H1 (cell line): Measurements from ENCODE around the gene LHX2. TPM values are rescaled to one million over a fixed set of nuclear protein-coding genes. Genes with fewer than 3 reads are reported as not detected.
A peak's percentile ranks its signal among the peaks of the same experiment; 100 is the strongest.

Experiments used
- CTCF ChIA-PET: fragments of 300-600 bp; sonication (Branson Sonifier 250); formaldehyde crosslinking; loops from one replicate; lab custom pipeline; 2021; ENCODE audit not compliant: partially characterized antibody; lab: Charles Lee
- POLR2A ChIA-PET: fragments of 300-600 bp; sonication (Branson Sonifier 250); formaldehyde crosslinking; loops from one replicate; lab custom pipeline; 2021; ENCODE audit warnings: inconsistent platforms; ENCODE audit not compliant: partially characterized antibody; lab: Charles Lee
- DNase-seq, 2 experiments: peaks; one replicate each; pipeline versions ENCODE4 v3.0.0 to v3.0.0-alpha.2; 2010 to 2022; ENCODE audit warnings: low spot score in 2 of 2, low read depth in 1 of 2, mixed read lengths in 1 of 2
- FAIRE-seq: peaks from 2 replicates; lab custom pipeline; 2011; peaks lifted over from hg19 to GRCh38; lab: Jason Lieb, UNC
- H2AFZ ChIP-seq: 2 replicates; pipeline ENCODE4 v1.8.1; 2012; ENCODE audit warnings: low read length, inconsistent platforms
- H2AK5ac ChIP-seq: 2 replicates; pipeline ENCODE4 v1.6.1; 2013; ENCODE audit warnings: low read depth, low read length
- H2BK120ac ChIP-seq: replicated peaks from 2 replicates; pipeline ENCODE3; 2013; ENCODE audit warnings: low read depth, low read length, inconsistent platforms
- H2BK12ac ChIP-seq: 2 replicates; pipeline ENCODE4 v1.6.1; 2013; ENCODE audit warnings: low read depth, low read length
- H2BK15ac ChIP-seq: 2 replicates; pipeline ENCODE4 v1.6.1; 2013; ENCODE audit warnings: low read length
- H2BK20ac ChIP-seq: 2 replicates; pipeline ENCODE4 v1.6.1; 2013; ENCODE audit warnings: low read length
- H2BK5ac ChIP-seq: 2 replicates; pipeline ENCODE4 v1.6.1; 2013; ENCODE audit warnings: low read depth, low read length
- H3K14ac ChIP-seq: 2 replicates; pipeline ENCODE4 v1.6.1; 2013; ENCODE audit warnings: inconsistent platforms; ENCODE audit not compliant: insufficient read length
- H3K18ac ChIP-seq: 2 replicates; pipeline ENCODE4 v1.6.1; 2013; ENCODE audit warnings: low read length; ENCODE audit errors: extremely low read depth
- H3K23ac ChIP-seq: 2 replicates; pipeline ENCODE4 v1.6.1; 2013; ENCODE audit warnings: inconsistent platforms; ENCODE audit not compliant: insufficient read length
- H3K23me2 ChIP-seq: 2 replicates; pipeline ENCODE4 v1.6.1; 2013; ENCODE audit warnings: low read depth, low read length
- H3K27ac ChIP-seq: 2 replicates; pipeline ENCODE4 v1.6.1; 2011; ENCODE audit warnings: low read depth, low read length, inconsistent platforms
- H3K27me3 ChIP-seq, 4 experiments: replicated peaks in 1 of 4; 1 replicate in 1 of 4; 2 replicates in 3 of 4; pipeline versions ENCODE4 v1.6.1 to v1.8.1; 2011 to 2013; ENCODE audit warnings: low read length in 3 of 4, mild to moderate bottlenecking in 3 of 4, inconsistent platforms in 2 of 4, mixed read lengths in 2 of 4, moderate library complexity in 1 of 4; ENCODE audit not compliant: control insufficient read depth in 3 of 4, insufficient read depth in 3 of 4; ENCODE audit errors: extremely low read depth in 1 of 4
- H3K36me3 ChIP-seq, 4 experiments: 2 replicates each; pipeline versions ENCODE4 v1.6.1 to v1.8.1; 2011 to 2013; ENCODE audit warnings: mild to moderate bottlenecking in 4 of 4, low read length in 3 of 4, moderate library complexity in 2 of 4, control low read depth in 1 of 4, inconsistent platforms in 1 of 4; ENCODE audit not compliant: insufficient read depth in 4 of 4, control insufficient read depth in 2 of 4
- H3K4ac ChIP-seq: replicated peaks from 2 replicates; pipeline ENCODE3; 2013; ENCODE audit warnings: low read length, low read depth, mixed read lengths, inconsistent platforms; ENCODE audit not compliant: insufficient read length
- H3K4me1 ChIP-seq, 4 experiments: replicated peaks in 1 of 4; 1 replicate in 1 of 4; 2 replicates in 3 of 4; pipeline versions ENCODE4 v1.6.1 to v1.8.1; 2011 to 2013; ENCODE audit warnings: low read length in 3 of 4, inconsistent platforms in 2 of 4, mixed read lengths in 1 of 4; ENCODE audit not compliant: insufficient read depth in 4 of 4, control insufficient read depth in 3 of 4
- H3K4me2 ChIP-seq, 2 experiments: 2 replicates each; pipeline versions ENCODE4 v1.6.1 to v1.8.1; 2011 to 2013; ENCODE audit warnings: low read depth in 2 of 2, low read length in 2 of 2, control low read depth in 1 of 2, inconsistent platforms in 1 of 2, mild to moderate bottlenecking in 1 of 2; ENCODE audit not compliant: insufficient read depth in 1 of 2
- H3K4me3 ChIP-seq, 4 experiments: fragments of 200-600, 300-600 bp in 1 of 4; sonication (generic), shearing (Covaris generic), sonication (Bioruptor Twin) in 1 of 4; 2 replicates each; pipeline versions ENCODE4 v1.5.1 to v1.8.1; 2011 to 2016; ENCODE audit warnings: low read length in 4 of 4, low read depth in 3 of 4, control low read depth in 2 of 4, inconsistent platforms in 2 of 4, mild to moderate bottlenecking in 2 of 4, mixed read lengths in 1 of 4, moderate library complexity in 1 of 4; ENCODE audit not compliant: insufficient read depth in 2 of 4; ENCODE audit errors: extremely low read depth in 1 of 4
- H3K56ac ChIP-seq: replicated peaks from 2 replicates; pipeline ENCODE3; 2013; ENCODE audit warnings: low read depth, mild to moderate bottlenecking, mixed read lengths, low read length, inconsistent platforms; ENCODE audit not compliant: insufficient read length
- H3K79me1 ChIP-seq: 2 replicates; pipeline ENCODE4 v1.6.1; 2013; ENCODE audit warnings: low read depth, low read length, control low read depth
- H3K79me2 ChIP-seq, 2 experiments: 2 replicates each; pipeline versions ENCODE4 v1.6.1 to v1.8.1; 2012 to 2013; ENCODE audit warnings: low read length in 2 of 2, mild to moderate bottlenecking in 2 of 2, inconsistent platforms in 1 of 2; ENCODE audit not compliant: insufficient read depth in 2 of 2, control insufficient read depth in 1 of 2
- H3K9ac ChIP-seq, 4 experiments: replicated peaks in 1 of 4; 1 replicate in 1 of 4; 2 replicates in 3 of 4; pipeline versions ENCODE4 v1.6.1 to v1.8.1; 2011 to 2013; ENCODE audit warnings: low read depth in 3 of 4, low read length in 3 of 4, control low read depth in 2 of 4, mild to moderate bottlenecking in 2 of 4, moderate library complexity in 2 of 4, inconsistent platforms in 1 of 4; ENCODE audit errors: extremely low read depth in 1 of 4
- H3K9me3 ChIP-seq, 2 experiments: 2 replicates each; pipeline versions ENCODE4 v1.6.1 to v1.8.1; 2012 to 2013; ENCODE audit warnings: mild to moderate bottlenecking in 2 of 2, moderate library complexity in 2 of 2, control low read depth in 1 of 2, inconsistent platforms in 1 of 2, low read depth in 1 of 2, low read length in 1 of 2, mixed read lengths in 1 of 2; ENCODE audit not compliant: insufficient read depth in 2 of 2
- H4K20me1 ChIP-seq, 2 experiments: replicated peaks in 1 of 2; 2 replicates each; pipeline versions ENCODE3 to v1.8.1; 2011 to 2013; ENCODE audit warnings: inconsistent platforms in 2 of 2, low read length in 2 of 2, mild to moderate bottlenecking in 1 of 2; ENCODE audit not compliant: insufficient read depth in 2 of 2, control insufficient read depth in 1 of 2
- H4K5ac ChIP-seq: 2 replicates; pipeline ENCODE4 v1.6.1; 2013; ENCODE audit warnings: low read length, low read depth, mixed read lengths, inconsistent platforms; ENCODE audit not compliant: insufficient read length
- H4K8ac ChIP-seq: 2 replicates; pipeline ENCODE4 v1.8.0; 2013; ENCODE audit warnings: mild to moderate bottlenecking, moderate library complexity, low read length, inconsistent platforms; ENCODE audit not compliant: insufficient read depth; ENCODE audit errors: extremely low read depth
- H4K91ac ChIP-seq: replicated peaks from 2 replicates; pipeline ENCODE3; 2013; ENCODE audit warnings: low read length, mixed read lengths, inconsistent platforms; ENCODE audit not compliant: insufficient read length
- BRCA1 ChIP-seq: IDR thresholded peaks from 2 replicates; pipeline ENCODE4 v1.6.1; 2012; ENCODE audit warnings: low read depth, low read length, improper control_type of control experiment
- CHD2 ChIP-seq: IDR thresholded peaks from 2 replicates; pipeline ENCODE4 v1.6.1; 2012; ENCODE audit warnings: low read length, improper control_type of control experiment
- EP300 ChIP-seq, 2 experiments: IDR thresholded peaks; 1 replicate in 1 of 2; 2 replicates in 1 of 2; pipeline ENCODE4 v1.6.1; 2011 to 2012; ENCODE audit warnings: low read depth in 2 of 2, low read length in 2 of 2, mild to moderate bottlenecking in 2 of 2, borderline replicate concordance in 1 of 2, inconsistent platforms in 1 of 2, moderate library complexity in 1 of 2
- SIN3A ChIP-seq, 2 experiments: IDR thresholded peaks in 1 of 2; conservative IDR thresholded peaks in 1 of 2; 2 replicates each; pipeline ENCODE4 v1.6.1; 2011 to 2012; ENCODE audit warnings: low read length in 2 of 2, improper control_type of control experiment in 1 of 2, low read depth in 1 of 2, mild to moderate bottlenecking in 1 of 2
- WGBS, 2 experiments: shearing (Covaris generic) in 1 of 2; methylation state at CpG; one replicate each; pipeline versions ENCODE4 v1.1.6 to v1.1.7; 2013 to 2015; ENCODE audit warnings: low lambda C conversion rate in 2 of 2, mixed read lengths in 2 of 2, inconsistent platforms in 1 of 2, low coverage in 1 of 2, missing lambda C conversion rate in 1 of 2; ENCODE audit not compliant: insufficient replicate concordance in 2 of 2, insufficient coverage in 1 of 2, insufficient read length in 1 of 2; ENCODE audit errors: extremely low coverage in 1 of 2, missing lambda C conversion rate in 1 of 2; 5-methylcytosine and 5-hydroxymethylcytosine counted together
- polyA plus RNA-seq, 7 experiments: library from polyadenylated mRNA; depleted of rRNA in 3 of 7; stranded (reverse) in 5 of 7; unstranded in 2 of 7; fragments of >200 nt in 5 of 7; fragments of 200-250 nt in 2 of 7; gene quantifications; 1 replicate in 5 of 7; 2 replicates in 1 of 7; 4 replicates in 1 of 7; pipeline versions ENCODE4 v1.2.1 to v1.2.3, GENCODE V29; 2011 to 2013; ENCODE audit warnings: missing spikeins in 2 of 7, mixed read lengths in 2 of 7
- total RNA-seq: library from RNA; stranded (reverse); fragmentation: NEBNext Ultra II Directional; extraction: Animal tissue kit (Norgen Biotek cat#: 25700); gene quantifications from 2 replicates; pipeline ENCODE4 v1.2.1, GENCODE V29; 2021
- TF ChIP-seq, protein P1 (sequence below): IDR thresholded peaks from 2 replicates; pipeline ENCODE4 v1.6.1; 2012; ENCODE audit warnings: low read length, inconsistent platforms

Gene LHX2
- total and polyA plus RNA-seq, 2 of the 8 experiments (the other 6 are each of a cell fraction or from before 2014, with no cell fraction given), result 0.11 to 0.86 TPM

DNA sequence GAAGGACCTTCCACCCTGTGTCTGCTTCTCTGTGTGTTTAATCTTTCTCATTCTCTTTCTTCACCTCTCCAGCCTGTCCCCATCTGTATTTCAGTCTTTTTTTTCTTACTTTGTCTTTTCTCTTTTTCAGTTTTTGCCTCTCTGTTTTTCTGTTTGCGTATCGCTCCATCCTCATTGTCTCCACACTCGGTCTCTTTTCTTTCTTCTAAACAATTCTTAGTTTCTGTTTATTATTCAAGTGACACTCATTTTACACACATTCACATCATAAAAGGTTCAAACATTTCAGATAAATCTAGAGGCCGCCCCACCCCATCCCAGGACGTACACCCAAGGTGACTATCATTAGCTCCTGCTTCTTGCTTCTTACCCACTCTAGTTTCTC lies 9.8 kb downstream of the LHX2 start:
- H3K79me2 ChIP-seq, result no peaks in the 10 kb centered on the region

More for the DNA sequence above, 9.8 kb downstream of the LHX2 start:
- no peak overlapping the region for H3K56ac ChIP-seq
- no peak overlapping the region for H4K8ac ChIP-seq
- H3K9ac ChIP-seq, result no peak overlapping the region
- H3K27ac ChIP-seq, result no peak overlapping the region
- H2BK20ac ChIP-seq, result no peak overlapping the region
- no peak overlapping the region for H4K91ac ChIP-seq
- no peak overlapping the region for H2BK120ac ChIP-seq
- 27% methylated on average over 5 of the region's 5 CpGs; no CpG with 5 or more reads in 1 of the 2 experiments for WGBS, 2 experiments
- H3K9me3 ChIP-seq, result no peaks in the 10 kb centered on the region
- H3K36me3 ChIP-seq, result no peaks in the 10 kb centered on the region
- CTCF ChIA-PET, result interaction anchor here (0.7 to 3.0 kb wide), 5 partner anchors 16 to 619 kb away, joined by 3 to 25 read pairs (median 3); no protein-coding TSS in a partner anchor
- TF ChIP-seq SIN3A (conservative IDR thresholded peaks at IDR 0.05 in 1 of 2, IDR thresholded peaks at IDR 0.05 in 1 of 2; ENCODE audit: low read depth in 1 of 2, low read length in 2 of 2) (no peak), EP300 (IDR thresholded peaks at IDR 0.05; ENCODE audit: borderline replicate concordance in 1 of 2, low read depth in 2 of 2, low read length in 2 of 2) (no peak), BRCA1 (no peak), CHD2 (no peak)
- TF ChIP-seq, protein P1, sequence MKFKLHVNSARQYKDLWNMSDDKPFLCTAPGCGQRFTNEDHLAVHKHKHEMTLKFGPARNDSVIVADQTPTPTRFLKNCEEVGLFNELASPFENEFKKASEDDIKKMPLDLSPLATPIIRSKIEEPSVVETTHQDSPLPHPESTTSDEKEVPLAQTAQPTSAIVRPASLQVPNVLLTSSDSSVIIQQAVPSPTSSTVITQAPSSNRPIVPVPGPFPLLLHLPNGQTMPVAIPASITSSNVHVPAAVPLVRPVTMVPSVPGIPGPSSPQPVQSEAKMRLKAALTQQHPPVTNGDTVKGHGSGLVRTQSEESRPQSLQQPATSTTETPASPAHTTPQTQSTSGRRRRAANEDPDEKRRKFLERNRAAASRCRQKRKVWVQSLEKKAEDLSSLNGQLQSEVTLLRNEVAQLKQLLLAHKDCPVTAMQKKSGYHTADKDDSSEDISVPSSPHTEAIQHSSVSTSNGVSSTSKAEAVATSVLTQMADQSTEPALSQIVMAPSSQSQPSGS, result no peak
- no peak overlapping the region for H3K14ac ChIP-seq
- H2AFZ ChIP-seq, result no peak overlapping the region
- no peaks in the 10 kb centered on the region for H3K79me1 ChIP-seq
- POLR2A ChIA-PET, result interaction anchor here (0.9 to 1.4 kb wide), 2 partner anchors 10 to 16 kb away, joined by 3 to 4 read pairs; partner anchors contain the start of gene LHX2
- H2BK12ac ChIP-seq, result 0 out of 2 replicates have a peak overlapping the region, but pooled peaks have one; percentile 60
- H4K20me1 ChIP-seq, result peaks cover 6 to 17% of the 10 kb centered on the region in 2 experiments
- FAIRE-seq (no peak), DNase-seq (no peak)
- no peak overlapping the region for H3K4ac ChIP-seq
- H2BK15ac ChIP-seq, result no peak overlapping the region
- H3K4me3 ChIP-seq, result no peak overlapping the region
- H3K27me3 ChIP-seq, result peaks cover 44 to 80% (median 64%) of the 10 kb centered on the region in 4 experiments
- H3K4me2 ChIP-seq, result peak overlapping the region; percentile 37 to 67
- no peak overlapping the region for H2BK5ac ChIP-seq
- H3K23ac ChIP-seq, result no peak overlapping the region
- H4K5ac ChIP-seq, result no peak overlapping the region
- H3K18ac ChIP-seq, result no peak overlapping the region
- peaks cover 9% of the 10 kb centered on the region; the same call in 1 of the 2 replicates for H3K23me2 ChIP-seq
- no peak overlapping the region for H2AK5ac ChIP-seq
- peaks cover 10 to 27% (median 16%) of the 10 kb centered on the region in 4 experiments for H3K4me1 ChIP-seq
